Measurements from ENCODE around the gene BCAS2. TPM values are rescaled to one million over a fixed set of nuclear protein-coding genes. Genes with fewer than 3 reads are reported as not detected.

BCAS2 gene
- total RNA-seq, 1 experiment from 2014 or later = 30.7 TPM

GRCh38 chr1:114551400-114551799 is 30.0 kb downstream of the BCAS2 start:
- BruUV-seq (replicated peaks) = no TSS peak
- intact Hi-C loops (cut with micrococcal nuclease; ENCODE audit: unreplicated experiment) = no loop called here
- Mint-ChIP-seq H3K36me3 (ENCODE audit: insufficient read depth, unreplicated experiment) (no peaks in the 10 kb centered on the region), H3K27me3 (ENCODE audit: unreplicated experiment) (no peaks in the 10 kb centered on the region), H3K4me3 (ENCODE audit: low read depth, unreplicated experiment) (no peak overlapping the region), H3K9me3 (ENCODE audit: low read depth, unreplicated experiment) (no peaks in the 10 kb centered on the region), H3K27ac (ENCODE audit: unreplicated experiment) (no peak overlapping the region), H3K4me1 (ENCODE audit: low read depth, unreplicated experiment) (no peaks in the 10 kb centered on the region)
- no peak for TF ChIP-seq CTCF (IDR thresholded peaks at IDR 0.05; ENCODE audit: unreplicated experiment)
- CTCF ChIA-PET = interaction anchor here (0.6 kb wide), 1 partner anchor 217 kb away, joined by 4 read pairs; no protein-coding TSS in a partner anchor
- no peak for DNase-seq

- H3K4me3 Mint-ChIP-seq (ENCODE audit: low read depth, unreplicated experiment) = no peak overlapping the region
- intact Hi-C loops (cut with micrococcal nuclease; ENCODE audit: unreplicated experiment) = no loop called here
- H3K4me1 Mint-ChIP-seq (ENCODE audit: low read depth, unreplicated experiment) = no peaks in the 10 kb centered on the region
- H3K9me3 Mint-ChIP-seq (ENCODE audit: low read depth, unreplicated experiment) = no peaks in the 10 kb centered on the region
- BruUV-seq (replicated peaks) = no TSS peak
- no peaks in the 10 kb centered on the region for H3K36me3 Mint-ChIP-seq (ENCODE audit: insufficient read depth, unreplicated experiment)
- H3K27me3 Mint-ChIP-seq (ENCODE audit: unreplicated experiment) = no peaks in the 10 kb centered on the region
- H3K27ac Mint-ChIP-seq (ENCODE audit: unreplicated experiment) = no peak overlapping the region
- CTCF ChIA-PET = no interaction called here
- no peak for DNase-seq
- TF ChIP-seq CTCF (IDR thresholded peaks at IDR 0.05; ENCODE audit: unreplicated experiment) = no peak
Observed at GRCh38 chr1:114550336-114550735, 31.1 kb downstream of the BCAS2 start.

GRCh38 chr1:114549137-114549536 is 32.3 kb downstream of the BCAS2 start:
- CTCF ChIA-PET = interaction anchor here (0.7 kb wide), 1 partner anchor 52 kb away, joined by 3 read pairs; no protein-coding TSS in a partner anchor
- Mint-ChIP-seq H3K4me1 (ENCODE audit: low read depth, unreplicated experiment) (no peaks in the 10 kb centered on the region), H3K4me3 (ENCODE audit: low read depth, unreplicated experiment) (no peak overlapping the region), H3K27ac (ENCODE audit: unreplicated experiment) (no peak overlapping the region), H3K36me3 (ENCODE audit: insufficient read depth, unreplicated experiment) (no peaks in the 10 kb centered on the region), H3K27me3 (ENCODE audit: unreplicated experiment) (no peaks in the 10 kb centered on the region), H3K9me3 (ENCODE audit: low read depth, unreplicated experiment) (no peaks in the 10 kb centered on the region)
- TF ChIP-seq CTCF (IDR thresholded peaks at IDR 0.05; ENCODE audit: unreplicated experiment) = no peak
- no peak for DNase-seq
- intact Hi-C loops (cut with micrococcal nuclease; ENCODE audit: unreplicated experiment) = no loop called here
- no TSS peak for BruUV-seq (replicated peaks)

GRCh38 chr1:114547076-114547475 is 34.3 kb downstream of the BCAS2 start:
- Mint-ChIP-seq H3K27me3 (ENCODE audit: unreplicated experiment) (no peaks in the 10 kb centered on the region), H3K4me1 (ENCODE audit: low read depth, unreplicated experiment) (no peaks in the 10 kb centered on the region), H3K27ac (ENCODE audit: unreplicated experiment) (no peak overlapping the region), H3K4me3 (ENCODE audit: low read depth, unreplicated experiment) (no peak overlapping the region), H3K9me3 (ENCODE audit: low read depth, unreplicated experiment) (no peaks in the 10 kb centered on the region), H3K36me3 (ENCODE audit: insufficient read depth, unreplicated experiment) (no peaks in the 10 kb centered on the region)
- CTCF ChIA-PET = no interaction called here
- intact Hi-C loops (cut with micrococcal nuclease; ENCODE audit: unreplicated experiment) = no loop called here
- TF ChIP-seq CTCF (IDR thresholded peaks at IDR 0.05; ENCODE audit: unreplicated experiment) = no peak
- DNase-seq = no peak
- no TSS peak for BruUV-seq (replicated peaks)
